NCI-H2107 treated with DMSO at 0.1 percent for 48 hours (cell line): ENCODE results near the gene ADGRV1.

ENCODE experiments used
- DNase-seq: peaks from one replicate; lab custom pipeline; 2025; ENCODE audit not compliant: unreplicated experiment; lab: John Stamatoyannopoulos, UW

ADGRV1 gene

DNA sequence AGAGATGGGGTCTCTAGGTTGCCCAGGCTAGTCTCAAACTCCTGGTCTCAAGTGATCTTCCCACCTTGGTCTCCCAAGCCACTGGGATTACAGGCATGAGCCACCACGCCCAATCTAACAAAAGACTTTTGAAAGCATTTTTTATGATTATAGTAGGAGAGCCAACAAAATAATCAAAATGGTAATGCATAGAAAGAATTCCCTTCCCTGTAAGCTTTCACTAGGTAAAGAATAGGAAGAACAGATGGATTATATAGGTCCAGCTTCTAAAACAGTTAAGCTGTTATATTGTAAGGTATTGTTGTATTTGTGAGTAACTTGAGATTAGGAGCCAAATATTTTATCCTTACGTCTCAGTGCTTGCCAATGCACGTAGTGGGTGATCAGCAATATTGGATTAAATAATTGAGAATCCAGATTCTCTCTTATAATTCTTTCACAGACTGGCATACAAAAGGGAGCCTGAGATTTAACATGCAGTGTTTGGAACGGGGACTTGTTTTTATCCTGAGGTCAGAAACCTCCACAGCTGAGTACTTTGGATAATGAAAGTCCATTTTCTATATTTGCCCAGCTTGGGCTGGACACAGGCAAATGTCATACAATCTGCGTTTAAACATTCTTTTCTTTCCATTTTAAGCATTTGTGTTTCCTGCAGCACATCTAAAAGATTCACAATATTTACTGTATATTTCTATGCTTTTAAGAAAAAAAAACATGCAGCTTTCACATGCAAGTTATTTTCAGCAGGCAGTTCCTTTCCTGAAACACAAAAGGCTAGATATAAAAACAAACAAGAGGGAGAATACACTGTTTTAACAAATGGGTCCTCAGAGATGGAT is 586.1 kb downstream of the ADGRV1 start:
- DNase-seq: no peak

DNA sequence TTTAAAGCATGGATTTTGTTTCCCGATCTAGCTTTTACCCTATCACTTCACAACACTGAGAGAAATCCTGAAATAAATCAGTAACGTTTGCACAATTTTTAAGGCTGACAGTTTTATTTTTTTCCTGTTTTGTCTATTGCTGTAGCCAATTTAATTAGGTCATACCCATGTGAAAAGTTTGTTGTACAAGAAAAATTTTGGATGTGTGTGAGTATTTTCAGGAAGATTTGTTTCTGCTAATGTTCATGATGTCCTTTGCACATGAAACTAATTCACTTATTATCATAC is 586.7 kb downstream of the ADGRV1 start:
- DNase-seq: no peak

DNA sequence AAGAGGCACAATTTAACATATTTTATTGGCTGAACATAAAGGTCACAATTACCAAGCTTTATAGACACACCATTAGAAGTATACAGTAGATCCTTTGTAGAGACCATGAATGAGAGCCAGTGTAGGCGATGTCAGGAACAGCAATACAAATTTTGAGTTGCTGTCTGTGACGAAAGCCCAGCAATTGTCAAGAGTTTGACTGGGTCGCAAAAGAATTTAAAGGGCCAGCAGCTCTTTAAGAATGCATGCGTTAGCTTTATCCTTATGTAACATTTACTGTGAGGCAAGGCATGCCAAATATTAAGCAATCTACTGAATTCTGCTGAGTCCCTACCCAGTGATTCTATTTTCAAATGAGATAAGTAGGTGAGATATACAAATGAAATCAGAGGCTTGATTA is 587.6 kb downstream of the ADGRV1 start:
- no peak for DNase-seq

DNA sequence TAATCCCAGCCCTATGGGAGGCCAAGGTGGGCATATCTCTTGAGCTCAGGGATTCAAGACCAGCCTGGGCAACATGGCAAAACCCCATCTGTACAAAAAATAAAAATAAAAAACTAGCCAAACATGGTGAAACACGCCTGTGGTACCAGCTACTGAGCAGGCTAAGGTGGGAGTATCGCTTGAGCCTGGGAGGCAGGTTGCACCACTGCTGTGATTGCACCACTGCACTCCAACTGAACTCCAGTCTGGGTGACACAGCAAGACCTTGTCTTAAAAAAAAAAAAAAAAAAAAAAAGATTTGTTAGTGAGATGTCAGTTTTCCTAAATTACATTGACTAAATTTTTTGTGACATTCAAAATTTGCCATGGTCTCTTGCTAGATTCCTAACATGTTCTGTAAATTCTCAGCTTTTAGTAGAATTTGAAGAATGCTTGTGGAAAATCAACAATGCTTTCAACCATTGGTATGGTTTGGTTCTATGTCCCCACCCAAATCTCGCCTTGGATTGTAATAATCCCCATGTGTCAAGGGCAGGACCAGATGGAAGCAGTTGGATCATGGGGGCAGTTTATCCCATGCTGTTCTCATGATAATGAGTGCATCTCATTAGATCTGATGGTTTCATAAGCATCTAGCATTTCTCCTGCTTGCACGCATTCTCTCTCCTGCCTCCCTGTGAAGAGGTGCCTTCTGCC is 588.5 kb downstream of the ADGRV1 start:
- no peak for DNase-seq

- DNase-seq: no peak
These were observed 591.6 kb downstream of the ADGRV1 start for GRCh38 chr5:91150234-91150633.

- DNase-seq: no peak
These were observed 592.0 kb downstream of the ADGRV1 start for GRCh38 chr5:91150636-91151035.

- DNase-seq: no peak
These were observed 593.4 kb downstream of the ADGRV1 start for GRCh38 chr5:91151947-91152346.

- no peak for DNase-seq
These were observed 595.7 kb downstream of the ADGRV1 start for GRCh38 chr5:91154338-91154737.

GRCh38 chr5:91155274-91155673 is 596.7 kb downstream of the ADGRV1 start:
- no peak for DNase-seq

DNA sequence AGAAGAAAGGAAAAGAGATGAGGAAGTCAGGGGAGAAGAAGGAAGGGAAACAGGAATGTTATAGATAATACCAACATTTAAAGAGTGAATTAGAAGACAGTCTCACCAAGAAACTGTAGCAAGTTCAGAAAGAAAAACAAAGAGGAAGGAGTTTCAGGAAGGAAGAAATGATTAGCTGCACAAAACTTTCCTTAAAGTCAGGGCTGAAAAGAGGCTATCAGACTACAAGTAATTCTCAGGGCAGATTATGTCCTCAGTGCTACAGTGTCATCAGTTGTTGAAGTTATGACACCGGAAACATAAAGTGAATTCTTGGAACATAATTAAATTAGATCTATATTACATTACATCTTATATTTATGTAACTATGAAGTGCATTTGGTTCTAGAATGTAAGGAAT is 597.6 kb downstream of the ADGRV1 start:
- no peak for DNase-seq

DNA sequence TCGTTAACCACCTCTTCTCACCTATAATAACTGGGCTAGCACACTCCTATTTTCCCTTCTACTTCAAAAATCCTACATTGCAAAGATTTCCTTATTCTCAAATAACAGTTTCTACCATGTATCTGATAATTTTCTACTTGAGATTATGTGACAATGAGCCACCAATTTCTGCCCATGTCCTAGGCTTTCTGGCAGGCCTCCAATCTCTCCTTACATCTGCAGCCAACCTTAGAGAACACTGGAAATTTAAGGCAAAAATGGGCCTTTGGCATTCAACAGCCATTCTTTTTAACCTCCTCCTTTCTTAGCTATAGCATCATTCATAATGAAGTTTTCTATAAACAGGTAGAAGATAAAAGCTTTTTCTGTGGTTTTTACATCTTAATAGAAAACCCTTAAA is 599.4 kb downstream of the ADGRV1 start:
- no peak for DNase-seq

GRCh38 chr5:91159647-91160046 is 601.0 kb downstream of the ADGRV1 start:
- DNase-seq: no peak

DNA sequence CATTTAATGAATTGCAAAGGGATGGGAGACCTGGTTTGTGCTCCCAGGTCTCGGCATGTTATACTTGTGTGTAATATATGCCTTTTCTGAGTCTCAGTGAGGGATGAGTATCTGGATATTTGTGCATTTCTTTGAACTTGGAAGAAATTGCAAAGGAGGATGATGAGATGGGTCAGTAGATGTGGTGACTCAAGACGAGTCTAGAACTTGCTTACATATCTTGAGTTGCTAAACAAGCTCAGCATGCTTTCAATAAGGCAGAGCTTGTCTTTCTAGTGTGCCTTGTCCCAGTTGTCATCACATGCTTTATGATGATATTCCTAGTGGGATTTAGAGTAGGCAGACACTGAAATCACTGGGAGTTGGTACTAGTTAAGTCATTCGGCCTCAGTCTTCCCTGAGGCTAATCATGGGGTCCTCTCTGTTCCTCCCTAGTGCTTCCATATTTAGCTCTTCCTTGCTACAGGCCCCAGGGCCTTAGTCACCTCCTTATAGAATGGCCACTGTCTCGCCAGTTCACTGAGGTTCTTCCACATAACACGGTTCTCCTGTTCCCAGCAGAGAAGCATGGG is 602.2 kb downstream of the ADGRV1 start:
- no peak for DNase-seq

- no peak for DNase-seq
These were observed 604.2 kb downstream of the ADGRV1 start for GRCh38 chr5:91162534-91163381.

DNA sequence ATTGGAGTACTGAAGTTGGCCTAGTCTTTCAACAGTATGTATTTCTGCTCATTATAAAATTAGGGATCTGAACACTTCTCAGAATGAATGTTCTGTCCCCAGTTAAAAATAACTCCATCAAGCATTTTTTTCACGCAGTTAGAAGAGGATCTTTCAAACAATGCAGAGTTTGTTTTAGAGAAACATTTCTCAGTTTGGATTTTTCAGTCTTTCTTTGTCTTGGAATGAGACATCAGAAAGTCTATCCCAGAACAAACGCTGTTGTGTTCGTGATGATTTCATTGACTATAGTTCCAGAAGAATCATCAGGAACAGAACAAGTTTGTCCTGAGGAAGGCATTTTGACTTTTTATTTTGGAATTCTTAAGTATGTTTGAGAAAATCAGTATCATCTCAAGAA is 605.8 kb downstream of the ADGRV1 start:
- no peak for DNase-seq

DNA sequence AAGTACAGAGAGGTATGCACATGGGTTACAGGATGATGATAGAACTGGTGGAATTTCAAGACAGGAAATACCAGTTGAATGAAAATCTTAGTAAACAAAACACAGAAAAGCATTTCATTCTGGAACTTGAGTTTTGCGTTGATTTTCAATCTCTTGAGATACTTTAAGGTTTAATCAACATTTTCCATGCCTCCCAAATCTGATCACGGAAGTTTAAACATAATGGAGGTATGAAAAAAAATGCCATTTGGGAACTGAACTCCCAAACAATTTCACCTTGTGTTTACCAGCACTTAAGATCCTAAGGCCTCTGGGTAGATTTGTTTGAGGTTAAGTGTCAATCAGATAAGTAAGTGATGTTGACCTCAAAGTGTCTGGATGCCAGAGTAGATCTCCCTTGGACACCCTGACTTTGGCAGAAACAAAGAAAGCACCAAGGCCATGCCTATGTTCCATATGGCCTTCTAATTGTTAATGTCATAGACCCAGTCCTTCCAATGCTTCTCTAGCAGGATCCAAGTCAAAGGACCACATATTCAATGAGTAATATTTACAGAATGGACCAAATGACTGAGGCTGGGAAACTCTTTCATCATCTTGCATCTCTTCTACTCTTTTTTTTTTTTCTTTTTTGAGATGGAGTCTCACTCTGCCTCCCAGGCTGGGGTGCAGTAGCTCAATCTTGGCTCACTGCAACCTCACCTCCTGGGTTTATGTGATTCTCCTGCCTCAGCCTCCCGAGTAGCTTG is 607.6 kb downstream of the ADGRV1 start:
- DNase-seq: no peak

- no peak for DNase-seq
These were observed 610.3 kb downstream of the ADGRV1 start for GRCh38 chr5:91168859-91169258.

- no peak for DNase-seq
These were observed 611.7 kb downstream of the ADGRV1 start for GRCh38 chr5:91170266-91170665.

- DNase-seq: no peak
These were observed 612.7 kb downstream of the ADGRV1 start for GRCh38 chr5:91171322-91171721.

DNA sequence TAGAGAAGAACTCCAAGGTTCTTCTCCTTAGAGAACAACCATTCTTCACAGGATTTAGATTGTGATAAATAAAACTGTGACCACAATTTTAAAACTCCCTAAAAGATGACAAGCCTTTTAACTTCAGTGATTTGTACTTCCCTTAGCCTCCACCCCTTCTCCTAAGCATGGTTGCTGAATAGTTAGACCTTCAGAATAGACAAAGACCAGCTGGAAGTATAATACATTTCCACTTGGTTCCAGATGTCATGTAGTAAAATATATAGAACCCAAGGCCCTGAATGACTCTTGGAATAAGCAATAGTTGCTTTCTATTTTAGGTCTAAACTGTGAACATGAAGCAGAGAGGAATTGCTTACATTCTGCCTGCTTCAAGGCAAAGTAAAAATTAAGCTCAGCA is 615.8 kb downstream of the ADGRV1 start:
- DNase-seq: no peak

GRCh38 chr5:91175708-91176107 is 617.1 kb downstream of the ADGRV1 start:
- DNase-seq: no peak
